ENCODE measurements around the gene REN.
A peak's percentile ranks its signal among the peaks of the same experiment; 100 is the strongest.

The REN gene

DNA sequence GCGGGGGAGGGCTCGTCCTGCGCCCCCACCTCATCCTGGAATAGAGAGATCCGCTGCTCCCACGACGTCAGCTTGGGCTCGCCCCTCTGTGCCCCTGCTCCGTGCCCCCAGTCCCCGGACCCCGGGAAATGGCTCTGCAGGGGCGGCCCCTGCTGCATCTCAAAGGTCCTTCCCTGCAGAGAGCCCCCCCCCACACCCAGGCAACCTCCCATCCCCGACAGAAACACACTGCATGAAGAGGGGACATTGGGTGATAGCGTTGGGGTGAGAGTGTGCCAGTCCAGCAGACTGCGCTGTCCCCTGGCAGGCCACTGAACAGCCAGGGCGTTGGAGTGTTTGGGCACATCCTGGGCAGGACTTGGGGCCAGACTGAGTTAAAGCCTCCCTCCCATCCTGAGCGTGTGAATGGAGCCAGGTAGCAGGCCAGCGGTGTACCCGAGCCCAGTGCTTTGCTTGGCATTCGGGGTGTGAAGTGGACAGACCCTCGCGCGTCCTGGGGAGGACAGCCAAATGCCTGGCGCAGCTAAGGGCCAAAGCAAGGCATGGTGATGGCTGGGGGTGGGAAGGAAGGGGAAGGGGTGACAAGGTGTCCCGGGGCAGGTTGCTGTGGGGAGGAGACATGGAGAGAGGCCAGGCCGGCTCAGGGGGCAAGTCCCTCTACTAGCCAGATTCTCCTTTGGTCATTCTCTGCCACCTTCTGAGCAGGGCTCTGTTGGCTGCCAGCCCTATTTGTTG is 13.7 kb downstream of the REN start:
- DNase-seq, result no peak

DNA sequence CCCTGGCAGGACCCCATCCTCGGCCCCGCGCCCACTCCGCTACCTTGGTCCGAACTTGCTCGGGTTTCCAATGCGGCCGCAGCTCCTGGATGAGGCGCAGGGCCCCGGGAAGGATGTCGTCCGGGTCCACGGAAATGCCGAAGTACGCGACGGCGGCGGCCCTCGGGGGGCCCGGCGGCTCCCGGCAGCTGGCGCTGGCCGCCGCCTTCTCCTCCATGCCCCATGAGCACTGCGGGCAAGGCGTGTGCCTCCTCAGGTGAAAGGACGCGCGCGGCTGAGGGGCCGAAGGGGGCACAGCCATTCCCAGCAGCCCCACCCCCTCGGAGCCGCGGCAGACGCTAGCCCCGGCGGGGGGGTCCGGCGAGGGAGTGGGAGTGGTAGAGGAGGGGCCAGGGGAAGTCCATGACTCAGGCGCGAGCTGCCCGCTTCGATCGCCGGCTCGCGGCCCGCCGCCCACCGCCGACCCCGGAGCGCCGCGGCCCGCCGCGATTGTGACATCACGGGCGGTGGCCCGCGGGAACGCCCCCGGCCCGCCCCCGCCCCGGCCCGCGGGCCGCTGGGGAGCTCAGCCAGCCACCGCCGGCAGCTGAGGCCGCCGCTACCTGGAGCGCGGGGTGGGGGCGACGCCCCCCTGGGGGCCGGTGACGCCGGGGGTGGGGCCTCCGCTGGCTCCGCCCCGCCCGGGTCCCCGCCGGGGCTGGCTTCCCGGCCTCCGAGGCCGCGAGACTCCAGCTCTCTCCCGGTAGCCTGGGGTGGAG is 14.4 kb downstream of the REN start, which contains the start of gene ETNK2:
Gene ETNK2, minus strand, starts transcription at position 493 of the 758 bp plus-strand sequence. Its CDS starts 192 bp downstream, at position 301.
- peak; percentile 21 for DNase-seq

DNA sequence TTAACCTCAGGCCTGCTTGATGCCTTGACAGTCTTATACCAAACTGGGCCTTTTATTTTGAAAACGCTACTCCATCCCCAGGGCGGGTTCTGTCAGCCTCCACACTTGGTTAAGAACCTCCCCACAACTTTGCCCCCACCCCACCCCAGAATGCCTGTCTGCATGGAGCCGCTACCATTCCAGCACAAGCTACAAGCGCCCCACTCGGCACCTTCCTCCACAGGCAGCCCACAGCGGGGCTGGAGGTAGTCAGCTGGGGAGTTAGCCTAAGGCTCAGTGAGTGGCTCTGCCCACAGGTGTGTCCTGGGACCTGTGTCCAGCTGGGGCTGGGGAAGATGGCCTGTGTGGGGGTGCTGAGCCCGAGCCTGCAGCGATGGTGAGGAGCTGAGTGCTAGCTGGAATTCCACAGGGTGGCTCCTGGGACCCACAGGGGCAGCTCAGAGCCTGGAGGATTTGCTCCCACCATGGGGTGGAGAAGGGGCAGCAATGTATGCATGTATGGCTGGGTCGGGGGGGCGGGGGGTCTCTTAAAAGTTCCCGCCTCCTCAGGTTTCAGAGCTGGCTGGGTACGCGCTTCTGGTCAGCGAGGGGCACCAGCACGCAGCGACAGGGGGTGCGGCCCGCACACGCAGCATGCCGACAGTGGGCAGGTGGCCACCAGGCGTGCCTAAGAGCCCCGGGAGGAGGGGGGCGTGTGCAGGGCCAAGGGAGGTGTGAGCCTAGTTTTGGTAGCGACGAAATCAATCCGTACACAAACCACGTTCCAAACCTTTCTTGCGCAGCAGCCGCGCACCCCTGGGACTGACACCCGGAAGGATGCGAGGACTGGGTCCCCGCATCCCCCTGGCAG is 15.2 kb downstream of the REN start:
- no peak for DNase-seq

DNA sequence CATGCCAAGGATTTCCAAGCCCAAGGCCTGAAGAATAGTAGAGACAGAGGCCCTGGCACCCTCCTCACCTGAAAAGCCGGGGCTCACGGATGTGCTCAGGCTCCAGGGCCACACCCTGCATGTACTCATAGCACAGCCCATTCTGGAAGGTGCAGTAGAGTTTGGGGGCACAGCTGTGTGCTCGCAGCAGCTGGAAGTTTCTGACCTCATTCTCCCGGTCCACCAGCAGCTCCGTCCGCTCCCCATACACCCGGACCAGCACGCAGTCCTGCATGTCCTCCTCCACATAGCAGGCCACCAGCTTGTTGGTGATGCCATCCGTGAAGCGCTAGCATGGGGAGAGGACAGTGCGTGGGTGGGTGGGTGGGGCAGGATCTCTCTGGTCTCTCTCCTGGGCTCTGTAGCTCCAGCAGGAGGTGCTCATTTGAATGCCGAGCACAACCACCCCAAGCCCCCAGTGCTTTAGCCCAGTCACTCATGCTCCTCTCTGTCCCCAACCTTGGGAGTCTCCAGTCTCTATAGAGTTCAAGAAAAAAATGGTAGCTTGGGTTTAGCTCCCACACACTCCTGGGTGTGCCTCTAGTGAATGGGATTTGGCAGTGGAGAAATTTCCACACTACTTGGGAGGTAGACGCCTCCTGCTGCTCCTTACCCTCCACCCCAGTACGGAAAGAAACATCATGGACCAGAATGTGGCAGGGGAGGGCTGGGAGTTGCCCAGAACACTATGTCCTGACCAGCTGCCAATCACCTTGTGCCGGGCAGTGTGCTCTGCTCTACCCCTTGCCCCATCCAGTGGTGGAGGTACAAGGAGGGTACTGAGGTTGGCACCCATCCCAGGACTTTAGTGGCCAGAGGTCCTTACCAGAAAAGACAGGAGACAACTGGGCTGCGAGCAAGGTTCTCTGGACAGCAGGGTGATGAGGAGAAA is 16.2 kb downstream of the REN start:
- DNase-seq, result no peak

DNA sequence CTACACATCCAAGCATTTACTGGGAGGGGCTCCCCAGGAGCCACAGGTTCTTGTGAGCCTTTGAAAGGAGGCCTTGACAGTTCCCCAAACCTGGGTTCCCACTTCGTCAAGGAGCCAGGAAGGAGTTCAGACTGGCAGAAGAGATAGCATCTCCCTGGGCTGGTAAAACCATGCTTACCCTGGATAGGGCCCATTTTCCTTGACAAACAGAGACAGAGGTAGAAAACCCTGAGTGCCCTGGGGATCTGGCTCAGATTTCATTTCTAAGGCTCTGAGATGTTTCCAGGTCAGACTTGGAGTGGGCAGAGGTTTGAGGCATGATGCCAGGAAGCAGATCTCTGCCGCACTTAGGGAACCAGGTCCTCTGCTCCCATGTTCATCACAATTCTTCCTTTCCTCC is 17.0 kb downstream of the REN start:
- no peak for DNase-seq

DNA sequence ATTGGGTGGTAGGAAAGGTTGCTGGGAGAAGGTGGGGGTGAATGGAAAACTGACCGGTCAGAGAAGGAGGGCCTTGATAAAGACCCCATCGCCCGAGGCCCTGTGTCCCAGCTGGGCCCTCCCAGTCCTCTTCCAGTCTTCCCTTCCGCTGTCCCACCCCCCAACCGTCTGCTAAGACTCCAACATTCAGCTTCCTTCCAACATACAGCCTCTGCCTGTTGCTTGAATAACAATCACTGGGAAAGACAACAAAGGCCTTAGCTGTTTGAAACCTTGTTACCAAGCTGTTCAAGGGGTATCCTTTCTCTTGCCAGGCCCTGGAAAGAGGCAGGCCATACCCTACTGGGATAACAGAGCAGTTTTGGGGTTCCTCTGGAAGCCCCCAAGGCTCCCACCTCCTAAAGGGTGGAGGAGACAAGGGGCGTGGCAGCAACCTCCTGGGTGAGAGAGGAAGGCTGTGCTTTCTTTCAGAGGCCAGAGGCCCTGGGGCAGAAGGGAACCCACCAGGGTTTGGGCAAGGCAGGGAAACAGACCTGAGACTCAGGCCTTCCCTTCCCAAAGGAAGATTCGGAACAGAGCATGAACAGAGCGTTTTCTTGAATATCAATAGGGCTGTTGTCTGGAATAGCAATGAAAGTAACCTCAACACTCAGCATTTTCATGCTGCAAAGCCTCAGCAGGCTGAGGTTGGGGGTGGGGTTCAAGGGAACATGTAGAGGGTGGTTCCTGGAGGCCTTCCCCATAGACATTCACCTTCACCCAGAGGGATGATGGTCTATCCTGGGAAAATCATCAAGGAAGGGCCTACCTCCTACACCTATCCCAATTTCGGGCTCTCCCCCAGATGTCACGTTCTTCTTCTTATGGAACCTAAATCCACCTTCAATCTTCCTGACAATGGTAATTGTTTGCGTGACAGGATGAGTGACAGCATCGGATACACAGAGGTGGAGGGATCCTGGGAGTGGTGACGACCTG is 18.4 kb downstream of the REN start:
- DNase-seq, result no peak

DNA sequence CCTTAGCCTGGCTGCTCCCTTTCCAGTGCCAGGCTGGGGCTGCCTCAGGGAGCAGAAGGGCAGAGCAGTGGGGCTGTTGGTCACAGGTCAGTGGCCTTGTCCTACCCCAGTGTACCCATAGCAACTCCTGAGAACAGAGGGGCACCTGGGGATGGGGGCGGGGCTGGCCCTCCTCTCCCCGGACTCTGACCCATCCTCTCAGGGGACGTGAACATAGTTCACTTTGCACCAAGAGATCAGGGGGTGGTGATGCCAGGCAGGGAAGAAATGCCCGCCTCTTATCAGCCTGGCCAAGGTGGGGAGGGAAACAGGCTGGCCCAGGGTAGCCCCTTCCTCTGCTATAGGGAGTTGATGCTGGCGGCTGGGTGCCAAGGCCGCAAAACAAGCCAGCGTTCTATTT is 19.2 kb downstream of the REN start:
- DNase-seq, result no peak

DNA sequence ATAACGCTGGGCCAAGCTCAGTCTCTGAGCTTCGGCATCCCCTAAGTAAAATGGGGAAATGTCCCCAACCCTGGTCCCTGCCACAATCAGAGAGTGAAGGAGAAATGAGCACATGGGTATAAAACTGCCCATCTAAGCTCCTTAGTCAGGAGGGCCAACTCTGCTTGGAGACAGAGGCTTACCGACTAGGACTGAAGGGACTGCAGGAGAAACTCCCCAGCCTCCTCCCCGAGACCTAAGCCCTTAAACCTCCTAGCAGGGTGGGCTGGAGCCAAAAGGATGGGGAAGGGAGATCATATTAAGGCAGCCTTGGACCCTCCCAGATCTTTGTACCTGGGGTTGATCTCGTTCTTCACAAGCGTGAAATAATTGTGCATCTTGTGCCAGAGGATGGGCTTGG is 19.8 kb downstream of the REN start:
- no peak for DNase-seq

DNA sequence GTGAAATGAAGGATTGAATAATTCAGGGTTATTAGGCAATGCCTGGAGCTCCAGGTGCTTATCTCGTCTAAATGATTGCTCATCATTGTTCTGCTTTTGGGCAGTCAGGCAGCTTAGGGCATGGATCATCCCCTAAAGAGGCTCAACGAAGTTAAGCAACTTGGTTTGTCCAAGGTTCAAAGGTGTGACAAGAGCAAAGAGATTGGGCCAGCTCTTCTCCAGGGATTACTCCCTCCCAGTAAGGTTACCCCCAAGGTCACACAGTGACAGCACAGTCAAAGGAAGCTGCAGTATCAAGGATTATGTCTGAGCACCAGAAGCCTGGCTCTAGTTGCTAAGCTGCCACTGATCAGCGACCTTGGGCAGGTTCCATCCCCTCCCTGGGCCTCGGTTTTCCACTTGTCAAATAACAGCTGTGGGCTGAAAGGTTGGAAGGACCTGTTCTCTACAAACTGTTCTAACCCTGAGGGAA is 21.1 kb downstream of the REN start:
- no peak for DNase-seq

DNA sequence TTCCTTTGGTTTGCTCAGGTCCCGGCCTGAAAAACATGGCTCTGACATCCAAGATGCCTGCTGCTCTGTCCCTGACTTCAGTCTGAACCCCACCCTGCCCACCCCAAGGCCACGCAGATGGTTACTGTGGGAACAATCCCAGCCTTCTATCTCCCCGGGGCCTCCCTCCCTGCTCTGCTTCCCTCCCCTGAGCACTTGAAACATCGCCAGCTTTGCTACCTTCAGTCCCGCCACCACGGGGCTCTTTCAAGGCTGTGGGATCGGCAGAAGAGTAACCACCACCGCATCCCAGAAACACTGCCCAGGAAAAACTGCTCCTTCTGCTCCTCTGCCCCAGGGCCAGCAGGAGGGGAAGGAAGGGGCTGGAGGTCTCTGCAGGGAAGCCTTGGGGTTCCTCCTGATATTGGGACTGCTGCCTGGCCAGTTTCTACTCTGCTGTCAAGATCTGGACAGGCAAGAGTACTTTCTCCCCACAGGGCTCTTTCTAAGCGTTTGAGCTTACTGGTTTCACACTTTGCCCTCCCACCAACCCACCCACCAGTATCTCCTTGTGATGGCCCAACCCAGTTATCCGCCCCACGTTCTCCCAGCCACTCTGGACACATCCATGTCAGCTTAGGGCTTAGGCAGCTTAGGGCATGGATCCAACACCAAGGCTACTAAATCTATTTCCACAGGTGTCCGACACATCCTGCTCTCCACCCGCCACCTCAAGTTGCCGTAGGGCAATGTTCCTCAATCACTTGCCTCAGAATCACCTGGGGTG is 22.7 kb downstream of the REN start:
- no peak for DNase-seq

DNA sequence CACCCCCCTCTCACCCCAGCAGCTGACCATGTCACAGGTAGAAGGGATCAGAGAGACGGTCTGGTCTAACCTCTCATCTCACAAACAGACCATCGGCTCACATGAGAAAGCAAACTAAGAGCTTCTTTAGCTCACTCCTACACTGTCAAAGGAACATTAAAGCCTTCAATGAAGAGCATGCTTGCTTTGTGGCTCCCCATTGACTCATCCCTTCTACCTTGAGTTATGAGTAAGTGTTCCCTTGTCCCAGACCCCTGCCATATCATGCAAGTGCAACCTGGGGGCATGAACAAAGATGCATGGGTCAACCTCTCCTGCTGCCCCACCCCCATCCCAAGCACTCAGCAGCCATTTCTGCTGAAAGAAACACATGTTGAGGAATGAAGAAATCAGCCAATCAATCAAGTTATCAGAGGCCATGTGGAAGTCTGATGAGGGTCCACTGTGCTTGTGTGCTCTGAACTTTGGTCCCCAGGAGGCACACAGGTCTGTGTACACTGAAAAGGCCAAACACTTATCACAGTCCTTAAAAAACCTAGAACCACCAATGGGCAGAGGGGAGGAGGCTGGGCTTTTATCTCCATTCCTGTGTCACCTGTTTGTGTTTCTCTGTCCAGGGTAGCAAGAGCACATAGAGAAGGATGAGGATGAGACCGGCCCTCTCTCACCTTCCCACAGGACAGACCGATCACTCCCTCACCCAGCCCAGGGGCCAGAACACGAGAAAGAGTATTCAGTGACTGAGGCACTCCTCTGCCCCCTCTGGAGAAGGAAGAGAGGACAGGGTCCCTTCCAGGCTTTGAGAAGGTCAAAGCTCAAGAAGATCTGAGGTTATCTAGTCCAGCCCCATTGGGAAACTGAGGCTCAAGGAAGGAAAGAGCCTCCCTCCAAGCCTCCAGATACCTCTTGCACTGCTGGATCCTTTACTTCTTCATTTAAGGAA is 23.8 kb downstream of the REN start:
- DNase-seq, result no peak

DNA sequence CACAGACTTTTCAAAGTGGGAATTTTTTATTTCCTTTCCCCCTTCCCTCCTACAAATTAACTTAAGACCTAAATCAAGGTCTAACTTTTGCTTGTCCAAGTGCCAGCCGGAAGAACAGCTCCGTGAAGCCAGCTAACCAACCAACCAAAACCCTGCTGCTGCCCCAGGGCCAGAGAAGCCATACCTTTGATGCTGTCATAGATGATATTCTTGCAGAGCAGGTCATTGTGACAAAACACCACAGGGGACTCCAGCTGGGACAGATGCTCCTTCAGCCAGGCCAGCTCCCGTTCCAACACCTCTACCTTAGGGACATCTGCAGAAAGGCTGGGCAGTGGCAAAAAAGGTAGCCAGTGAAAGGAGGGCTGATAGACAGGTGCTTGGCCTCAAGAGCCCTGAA is 25.0 kb downstream of the REN start:
- no peak for DNase-seq

DNA sequence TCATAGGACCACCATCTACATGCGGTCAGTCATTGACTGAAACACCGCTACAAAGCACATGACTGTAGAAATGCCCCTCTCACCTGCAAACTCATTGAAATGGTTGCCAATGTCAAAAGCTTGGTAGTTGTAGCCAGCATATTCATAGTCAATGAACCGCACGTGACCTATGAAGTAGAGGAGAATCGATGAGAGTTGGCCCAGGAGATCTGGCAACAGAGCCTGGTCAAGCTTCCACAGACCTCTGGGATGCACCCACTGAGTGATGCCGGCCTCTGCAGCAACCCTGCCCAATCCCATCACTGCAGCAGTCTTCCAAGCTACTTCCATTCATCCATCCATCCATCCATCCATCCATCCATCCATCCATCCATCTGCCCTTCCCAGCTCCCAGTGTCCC is 26.2 kb downstream of the REN start:
- DNase-seq, result no peak

DNA sequence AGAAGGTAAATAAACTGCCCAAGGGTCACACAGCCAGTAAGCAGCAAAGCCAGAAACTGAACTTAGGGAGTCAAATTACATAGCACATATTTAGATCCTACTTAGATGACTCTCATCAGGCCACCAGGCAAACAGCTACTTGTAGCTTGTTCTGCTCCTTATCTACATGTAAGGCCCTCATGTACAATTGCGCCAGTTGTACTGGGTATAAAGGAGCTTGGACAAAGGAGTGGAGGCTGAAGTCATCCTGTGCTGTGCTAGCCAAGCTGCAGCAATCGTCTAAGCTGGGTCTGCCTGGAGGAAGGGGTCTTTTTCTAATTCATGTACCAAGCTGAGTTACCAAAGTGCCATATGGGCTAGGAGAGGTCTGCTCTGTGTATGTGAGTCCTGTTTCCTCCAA is 27.0 kb downstream of the REN start:
- DNase-seq, result no peak

DNA sequence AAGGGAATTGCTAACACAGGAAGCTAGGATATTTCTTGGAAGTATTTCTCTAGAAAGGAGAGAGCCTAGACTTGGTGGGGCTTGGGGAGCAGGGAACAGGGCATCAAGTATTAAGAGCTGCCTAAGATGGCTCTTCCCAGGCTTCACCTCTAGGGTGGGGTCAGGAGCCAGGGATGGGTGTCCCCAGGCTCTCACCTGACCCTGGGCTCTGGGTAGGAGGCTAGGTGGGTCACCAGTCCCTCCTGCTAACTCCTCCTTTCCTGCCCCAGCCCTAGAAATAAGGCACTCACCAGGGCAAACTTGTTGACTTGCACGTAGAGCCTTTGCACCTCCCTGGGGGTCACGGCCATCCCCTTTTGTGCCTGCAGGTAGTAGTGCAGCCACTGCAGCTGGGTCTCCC is 29.3 kb downstream of the REN start:
- DNase-seq, result no peak

DNA sequence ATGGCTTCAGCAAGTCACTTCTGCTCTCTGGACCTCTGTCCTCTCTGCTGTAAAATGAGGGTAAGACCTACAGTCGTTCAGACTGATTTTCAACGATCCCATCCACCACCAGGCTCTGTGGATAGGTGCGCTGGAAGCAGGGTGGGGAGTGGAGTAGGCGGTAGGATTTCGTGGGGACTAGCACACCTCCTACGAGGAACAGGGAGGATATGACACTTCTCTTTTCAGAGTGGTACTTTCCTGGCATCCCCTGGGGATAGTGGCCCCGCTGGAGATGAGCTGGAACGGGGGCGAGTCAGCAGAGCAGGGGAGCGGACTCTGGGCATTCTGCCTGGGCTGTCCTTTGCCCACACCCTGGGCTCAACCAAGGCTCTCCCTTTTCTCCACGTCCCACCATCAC is 32.0 kb downstream of the REN start:
- no peak for DNase-seq

DNA sequence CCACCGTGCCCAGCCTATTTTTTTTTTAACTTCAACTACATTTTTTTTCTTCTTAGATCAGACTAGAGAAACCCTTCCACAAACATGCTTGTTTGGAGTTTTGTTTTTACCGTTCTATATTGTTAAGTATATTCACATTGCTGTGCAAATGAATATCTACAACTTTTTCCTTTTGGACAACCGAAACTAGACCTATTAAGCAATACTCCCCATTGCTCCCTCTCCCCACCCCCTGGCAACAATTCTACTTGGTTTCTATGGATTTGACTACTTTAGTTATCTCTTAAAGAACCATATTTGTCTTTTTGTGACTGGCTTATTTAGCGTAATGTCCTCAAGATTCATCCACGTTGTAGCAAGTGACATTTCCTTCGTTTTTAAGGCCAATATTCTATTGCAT is 33.4 kb downstream of the REN start:
- DNase-seq, result no peak

DNA sequence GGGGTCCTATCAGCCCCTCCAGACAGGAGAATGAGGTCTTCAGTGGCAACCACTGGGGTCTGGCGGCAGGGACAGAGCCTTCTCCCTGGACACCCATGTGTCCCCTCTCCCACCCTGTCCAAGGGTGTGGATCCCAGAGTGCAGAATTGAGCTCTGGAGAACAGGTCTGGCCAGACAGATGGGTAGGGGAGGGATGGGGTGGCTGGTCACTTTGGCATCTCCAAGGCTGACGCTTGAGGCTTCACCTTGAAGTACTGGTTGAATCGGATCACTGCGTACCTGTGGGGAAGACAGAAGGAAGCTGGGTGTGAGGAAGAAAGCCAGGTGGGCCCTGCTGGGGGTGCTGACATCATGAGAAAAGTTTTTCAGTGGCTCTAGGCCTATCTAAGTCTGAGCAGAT is 34.2 kb downstream of the REN start:
- no peak for DNase-seq
